NCI-H128 (cell line): ENCODE data around the gene ADGRF1.
A peak's percentile ranks its signal among the peaks of the same experiment; 100 is the strongest.
"Not testable (repeated sequence)": the region's sequence is repeated elsewhere in the genome, so short reads cannot be mapped to it uniquely, and the experiment has no call there.

ENCODE experiments used
- DNase-seq: peaks from one replicate; lab custom pipeline; 2025; ENCODE audit not compliant: unreplicated experiment; lab: John Stamatoyannopoulos, UW

Gene ADGRF1

GRCh38 chr6:47061309-47062300, 19.5 kb upstream of the ADGRF1 start:
- DNase-seq, result no peak

- DNase-seq, result no peak
Observed at GRCh38 chr6:47059216-47059885, 17.2 kb upstream of the ADGRF1 start.

GRCh38 chr6:47057830-47058540, 15.9 kb upstream of the ADGRF1 start:
- no peak for DNase-seq

GRCh38 chr6:47056832-47057231, 14.7 kb upstream of the ADGRF1 start:
- no peak for DNase-seq

GRCh38 chr6:47054302-47054701, 12.2 kb upstream of the ADGRF1 start:
- not testable (repeated sequence) for DNase-seq

GRCh38 chr6:47048638-47049037, 6.5 kb upstream of the ADGRF1 start:
- no peak for DNase-seq

- peak; percentile 7 for DNase-seq
Observed at GRCh38 chr6:47047479-47048407, 5.6 kb upstream of the ADGRF1 start.

GRCh38 chr6:47047097-47047478, 5.0 kb upstream of the ADGRF1 start:
- no peak for DNase-seq

- DNase-seq, result no peak
Observed at GRCh38 chr6:47044397-47044796, 2.3 kb upstream of the ADGRF1 start.

GRCh38 chr6:47043286-47043685, 1.2 kb upstream of the ADGRF1 start:
- no peak for DNase-seq

GRCh38 chr6:47041741-47042140, 391 bp downstream of the ADGRF1 start:
- no peak for DNase-seq

GRCh38 chr6:47034926-47035325, 7.2 kb downstream of the ADGRF1 start:
- DNase-seq, result peak; percentile 76

GRCh38 chr6:47034421-47034820, 7.7 kb downstream of the ADGRF1 start:
- DNase-seq, result no peak

- DNase-seq, result no peak
Observed at GRCh38 chr6:47032974-47033765, 9.0 kb downstream of the ADGRF1 start.

- no peak for DNase-seq
Observed at GRCh38 chr6:47031656-47032055, 10.5 kb downstream of the ADGRF1 start.

GRCh38 chr6:47029865-47030561, 12.1 kb downstream of the ADGRF1 start:
- no peak for DNase-seq

- DNase-seq, result no peak
Observed at GRCh38 chr6:47028835-47029360, 13.2 kb downstream of the ADGRF1 start.

GRCh38 chr6:47027315-47027714, 14.8 kb downstream of the ADGRF1 start:
- DNase-seq, result no peak

- no peak for DNase-seq
Observed at GRCh38 chr6:47026679-47027078, 15.5 kb downstream of the ADGRF1 start.
